Ascending aorta (tissue), 2 donors: ENCODE data around the gene TEAD4. TPM values are rescaled to one million over a fixed set of nuclear protein-coding genes. Genes with fewer than 3 reads are reported as not detected.

ENCODE experiments used
- DNase-seq, 2 donors: peaks; one replicate each; pipeline ENCODE4 v3.0.0-alpha.2; 2019; ENCODE audit warnings: low spot score in 2 of 2
- H3K27ac ChIP-seq, 2 donors: fragments of 200-600 bp; sonication (generic); one replicate each; pipeline ENCODE4 v1.5.1; 2016 to 2017; ENCODE audit warnings: mild to moderate bottlenecking in 1 of 2
- H3K27me3 ChIP-seq: fragments of 200-600 bp; sonication (generic); one replicate; pipeline ENCODE4 v1.5.1; 2017
- H3K36me3 ChIP-seq, 2 donors: fragments of 200-600 bp; sonication (generic); one replicate each; pipeline ENCODE4 v1.5.1; 2016
- H3K4me1 ChIP-seq, 2 donors: fragments of 200-600 bp; sonication (generic); one replicate each; pipeline ENCODE4 v1.5.1; 2016 to 2017; ENCODE audit warnings: mild to moderate bottlenecking in 1 of 2
- H3K4me3 ChIP-seq, 2 donors: fragments of 200-600 bp; sonication (generic); one replicate each; pipeline ENCODE4 v1.5.1; 2016 to 2017; ENCODE audit warnings: mild to moderate bottlenecking in 1 of 2
- H3K9me3 ChIP-seq, 2 donors: fragments of 200-600 bp; sonication (generic); one replicate each; pipeline ENCODE4 v1.5.1; 2016
- intact Hi-C: fragments of 100-400 bp; cut with DNase I; formaldehyde crosslinking; loops from one replicate; pipeline ENCODE4 v1.15.1; 2023
- total RNA-seq: library from RNA; depleted of rRNA; stranded (reverse); fragments of >200 nt; gene quantifications from one replicate; pipeline ENCODE4 v1.1.0, GENCODE V29; 2016
- TF ChIP-seq, protein P1 (sequence below), 3 experiments: fragments of 200-600 bp in 2 of 3; fragments of 450-650 bp in 1 of 3; sonication (generic) in 2 of 3; IDR thresholded peaks; one replicate each; pipeline ENCODE4 v1.5.1; 2016 to 2019; ENCODE audit warnings: antibody characterized with exemption in 3 of 3, mild to moderate bottlenecking in 1 of 3, moderate library complexity in 1 of 3

The TEAD4 gene
- total RNA-seq, result 76.1 TPM

DNA sequence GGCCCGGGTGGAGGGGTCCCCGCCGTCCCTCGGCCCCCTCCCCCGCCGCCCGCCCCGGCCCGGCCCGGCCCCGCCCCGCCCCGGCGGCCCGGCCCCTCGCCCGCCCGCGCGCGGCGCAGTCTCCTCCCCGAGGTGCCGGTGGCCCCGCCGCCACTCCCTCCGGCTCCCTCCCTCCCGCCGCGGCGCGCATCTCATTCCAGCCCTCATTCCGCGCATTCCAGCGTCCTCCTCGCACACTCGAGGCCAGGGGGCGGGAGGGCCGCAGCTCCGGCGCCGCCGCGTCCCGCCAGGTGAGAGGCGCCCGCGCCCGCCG, at the start of gene TEAD4:
TSS of gene TEAD4 (plus strand) at position 206 of the 313 bp plus-strand sequence.
- Histone ChIP-seq H3K36me3 (no peaks in the 10 kb centered on the region), H3K27me3 (no peaks in the 10 kb centered on the region), H3K4me3 (peak within 1 kb of the TSS; percentile 71 to 75), H3K9me3 (no peaks in the 10 kb centered on the region), H3K27ac (peak within 1 kb of the TSS; percentile 93 to 95), H3K4me1 (peaks cover 5 to 16% of the 10 kb centered on the region in 2 donors)
- DNase-seq, result peak in 1 of 2 donors; percentile 76
- intact Hi-C loops, result loop anchor here (1.0 to 5.0 kb wide), 2 partner anchors 69 to 82 kb away; partner anchors contain the start of genes FOXM1, RHNO1 and TULP3
- TF ChIP-seq, protein P1, sequence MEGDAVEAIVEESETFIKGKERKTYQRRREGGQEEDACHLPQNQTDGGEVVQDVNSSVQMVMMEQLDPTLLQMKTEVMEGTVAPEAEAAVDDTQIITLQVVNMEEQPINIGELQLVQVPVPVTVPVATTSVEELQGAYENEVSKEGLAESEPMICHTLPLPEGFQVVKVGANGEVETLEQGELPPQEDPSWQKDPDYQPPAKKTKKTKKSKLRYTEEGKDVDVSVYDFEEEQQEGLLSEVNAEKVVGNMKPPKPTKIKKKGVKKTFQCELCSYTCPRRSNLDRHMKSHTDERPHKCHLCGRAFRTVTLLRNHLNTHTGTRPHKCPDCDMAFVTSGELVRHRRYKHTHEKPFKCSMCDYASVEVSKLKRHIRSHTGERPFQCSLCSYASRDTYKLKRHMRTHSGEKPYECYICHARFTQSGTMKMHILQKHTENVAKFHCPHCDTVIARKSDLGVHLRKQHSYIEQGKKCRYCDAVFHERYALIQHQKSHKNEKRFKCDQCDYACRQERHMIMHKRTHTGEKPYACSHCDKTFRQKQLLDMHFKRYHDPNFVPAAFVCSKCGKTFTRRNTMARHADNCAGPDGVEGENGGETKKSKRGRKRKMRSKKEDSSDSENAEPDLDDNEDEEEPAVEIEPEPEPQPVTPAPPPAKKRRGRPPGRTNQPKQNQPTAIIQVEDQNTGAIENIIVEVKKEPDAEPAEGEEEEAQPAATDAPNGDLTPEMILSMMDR (IDR thresholded peaks at IDR 0.05), result no peak

DNA sequence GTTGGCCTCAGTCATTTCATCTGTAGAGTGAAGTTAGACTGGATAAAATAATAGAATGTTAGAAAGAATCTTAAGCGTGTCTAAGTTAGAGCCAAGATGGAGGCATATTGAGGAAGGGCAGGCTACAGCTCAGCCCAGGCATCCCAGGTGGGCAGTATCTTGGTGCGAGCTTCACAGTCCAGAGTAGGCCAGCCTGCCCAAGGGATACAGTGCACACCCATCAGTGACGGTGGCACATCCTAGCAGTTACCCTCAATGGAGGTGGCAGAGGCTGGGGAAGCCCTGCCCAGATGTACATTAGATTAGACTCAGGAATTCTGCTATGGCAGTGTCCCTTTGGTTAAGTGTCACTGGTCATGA, 47.0 kb upstream of the TEAD4 start:
- no peaks in the 10 kb centered on the region for H3K4me1 ChIP-seq
- DNase-seq, result no peak
- H3K27me3 ChIP-seq, result no peaks in the 10 kb centered on the region
- H3K36me3 ChIP-seq, result peaks cover 13 to 54% of the 10 kb centered on the region in 2 donors
- TF ChIP-seq, protein P1 (IDR thresholded peaks at IDR 0.05), result no peak
- intact Hi-C loops, result no loop called here
- H3K4me3 ChIP-seq, result no peak overlapping the region
- no peaks in the 10 kb centered on the region for H3K9me3 ChIP-seq
- no peak overlapping the region for H3K27ac ChIP-seq

- Histone ChIP-seq H3K27ac (no peak overlapping the region), H3K4me3 (no peak overlapping the region), H3K27me3 (no peaks in the 10 kb centered on the region), H3K36me3 (peaks cover 24 to 47% of the 10 kb centered on the region in 2 donors), H3K4me1 (no peaks in the 10 kb centered on the region), H3K9me3 (no peaks in the 10 kb centered on the region)
- intact Hi-C loops, result no loop called here
- TF ChIP-seq, protein P1 (IDR thresholded peaks at IDR 0.05), result no peak
- no peak for DNase-seq
Measured at GRCh38 chr12:2919249-2919648, 39.9 kb upstream of the TEAD4 start.

DNA sequence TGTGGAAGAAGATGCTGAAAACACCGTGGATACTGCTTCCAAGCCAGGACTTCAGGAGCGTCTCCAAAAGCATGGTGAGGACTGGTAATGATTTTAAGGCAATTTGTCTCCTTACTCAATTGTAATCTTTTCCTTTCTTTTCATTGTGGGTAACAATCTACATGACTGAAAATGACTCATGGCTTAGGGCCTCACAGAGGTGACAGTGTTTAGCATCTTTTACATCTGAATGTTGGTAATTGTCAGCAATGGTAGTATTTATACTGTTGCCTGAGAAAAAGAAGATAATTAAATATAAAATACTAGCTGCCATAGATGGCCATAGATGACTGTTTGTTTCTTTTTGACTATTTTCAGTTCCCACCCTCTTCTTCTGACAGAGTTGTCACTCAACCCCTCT, 36.9 kb upstream of the TEAD4 start:
- H3K36me3 ChIP-seq, result peaks cover 25 to 61% of the 10 kb centered on the region in 2 donors

DNA sequence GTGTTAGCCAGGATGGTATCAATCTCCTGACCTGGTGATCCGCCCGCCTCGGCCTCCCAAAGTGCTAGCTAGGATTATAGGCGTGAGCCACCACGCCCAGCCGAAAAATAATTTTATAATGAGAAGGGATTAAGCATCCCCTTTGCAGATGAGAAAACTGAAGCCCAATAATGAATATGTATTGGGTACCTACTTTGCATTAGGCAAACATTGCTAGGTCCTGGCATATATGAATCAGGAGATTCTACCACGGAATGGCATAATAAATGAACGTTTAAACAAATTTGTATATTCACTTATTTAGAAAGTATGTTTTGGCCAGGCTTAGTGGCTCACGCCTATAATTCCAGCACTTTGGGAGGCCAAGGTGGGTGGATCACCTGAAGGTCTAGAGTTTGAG, 36.1 kb upstream of the TEAD4 start:
- Histone ChIP-seq H3K4me1 (no peaks in the 10 kb centered on the region), H3K27ac (no peak overlapping the region), H3K36me3 (peaks cover 25 to 65% of the 10 kb centered on the region in 2 donors), H3K27me3 (no peaks in the 10 kb centered on the region), H3K9me3 (no peaks in the 10 kb centered on the region), H3K4me3 (no peak overlapping the region)
- TF ChIP-seq, protein P1 (IDR thresholded peaks at IDR 0.05), result no peak
- no peak for DNase-seq
- intact Hi-C loops, result no loop called here

More for the DNA sequence above, 36.9 kb upstream of the TEAD4 start:
- Histone ChIP-seq H3K4me3 (no peak overlapping the region), H3K4me1 (no peaks in the 10 kb centered on the region), H3K27ac (no peak overlapping the region), H3K9me3 (no peaks in the 10 kb centered on the region), H3K27me3 (no peaks in the 10 kb centered on the region)
- DNase-seq, result no peak
- TF ChIP-seq, protein P1 (IDR thresholded peaks at IDR 0.05), result no peak
- intact Hi-C loops, result no loop called here

DNA sequence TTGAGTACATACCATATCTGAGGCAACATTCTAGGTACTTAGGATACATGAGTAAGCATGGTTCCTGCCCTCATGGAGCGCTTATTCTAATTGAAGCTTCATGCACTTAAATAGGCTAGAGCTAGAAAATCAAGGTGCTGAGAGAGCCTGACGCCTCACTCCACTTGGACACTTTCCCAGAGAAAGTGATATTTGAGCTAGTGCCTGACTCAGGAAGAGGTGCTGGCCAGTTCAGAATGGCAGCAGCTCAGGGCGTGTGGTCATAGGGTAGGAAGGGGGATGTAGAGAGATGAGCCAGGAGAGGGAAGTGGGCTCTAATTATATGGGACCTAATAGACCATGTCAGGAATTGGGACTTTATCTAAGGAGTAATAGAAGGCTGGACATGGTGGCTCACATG, 35.2 kb upstream of the TEAD4 start:
- Histone ChIP-seq H3K9me3 (no peaks in the 10 kb centered on the region), H3K36me3 (peaks cover 27 to 73% of the 10 kb centered on the region in 2 donors), H3K4me1 (no peaks in the 10 kb centered on the region), H3K27me3 (no peaks in the 10 kb centered on the region), H3K4me3 (no peak overlapping the region), H3K27ac (no peak overlapping the region)
- no peak for DNase-seq
- TF ChIP-seq, protein P1 (IDR thresholded peaks at IDR 0.05), result no peak
- intact Hi-C loops, result no loop called here
